Tibial artery (tissue), 4 donors: ENCODE results near the gene ELFN2.

ENCODE experiments used
- DNase-seq, 2 donors: peaks; one replicate each; pipeline ENCODE4 v3.0.0-alpha.2; 2019
- H3K27ac ChIP-seq, 2 donors: fragments of 200-600 bp; sonication (generic) in 1 of 2; 1 replicate in 1 of 2; 2 replicates in 1 of 2; pipeline ENCODE4 v1.5.1; 2018 to 2019; ENCODE audit warnings: mild to moderate bottlenecking in 1 of 2
- H3K27me3 ChIP-seq, 2 donors: fragments of 200-600 bp; sonication (generic) in 1 of 2; one replicate each; pipeline versions ENCODE4 v1.5.1 to v1.6.0; 2016 to 2019
- H3K36me3 ChIP-seq, 3 donors: fragments of 200-600 bp; sonication (generic) in 2 of 3; one replicate each; pipeline ENCODE4 v1.5.1; 2016 to 2019; ENCODE audit warnings: mild to moderate bottlenecking in 2 of 3
- H3K4me1 ChIP-seq, 4 donors: fragments of 200-600 bp; sonication (generic) in 2 of 4; 1 replicate in 3 of 4; 2 replicates in 1 of 4; pipeline ENCODE4 v1.5.1; 2016 to 2019
- H3K4me3 ChIP-seq, 2 donors: fragments of 200-600 bp; sonication (generic) in 1 of 2; 1 replicate in 1 of 2; 2 replicates in 1 of 2; pipeline ENCODE4 v1.5.1; 2018 to 2019; ENCODE audit warnings: mild to moderate bottlenecking in 2 of 2
- H3K9me3 ChIP-seq, 3 donors: fragments of 200-600 bp; sonication (generic) in 1 of 3; one replicate each; pipeline ENCODE4 v1.5.1; 2016 to 2019
- CTCF ChIP-seq, 2 experiments: fragments of 200-600 bp in 1 of 2; fragments of 450-650 bp in 1 of 2; IDR thresholded peaks; one replicate each; pipeline ENCODE4 v1.5.1; 2017 to 2019; ENCODE audit warnings: antibody characterized with exemption in 2 of 2, mild to moderate bottlenecking in 1 of 2, moderate library complexity in 1 of 2
- intact Hi-C: fragments of 100-400 bp; cut with DNase I; formaldehyde crosslinking; loops from one replicate; pipeline ENCODE4 v1.15.0; 2023; ENCODE audit warnings: low total_unique reads

Gene ELFN2

GRCh38 chr22:37345863-37346504 lies 81.3 kb downstream of the ELFN2 start:
- intact Hi-C loops, result no loop called here
- H3K9me3 ChIP-seq, result no peaks in the 10 kb centered on the region
- H3K4me3 ChIP-seq, result no peak overlapping the region
- peaks cover 0 to 58% of the 10 kb centered on the region in 2 donors for H3K27me3 ChIP-seq
- no peak for DNase-seq
- TF ChIP-seq CTCF (IDR thresholded peaks at IDR 0.05), result no peak
- H3K4me1 ChIP-seq, result no peaks in the 10 kb centered on the region
- H3K27ac ChIP-seq, result no peak overlapping the region
- H3K36me3 ChIP-seq, result no peaks in the 10 kb centered on the region

GRCh38 chr22:37344735-37345449 lies 82.4 kb downstream of the ELFN2 start:
- TF ChIP-seq CTCF (IDR thresholded peaks at IDR 0.05), result no peak
- intact Hi-C loops, result no loop called here
- no peaks in the 10 kb centered on the region for H3K4me1 ChIP-seq
- no peaks in the 10 kb centered on the region for H3K9me3 ChIP-seq
- H3K27me3 ChIP-seq, result peaks cover 0 to 58% of the 10 kb centered on the region in 2 donors
- H3K4me3 ChIP-seq, result no peak overlapping the region
- H3K36me3 ChIP-seq, result no peaks in the 10 kb centered on the region
- DNase-seq, result no peak
- H3K27ac ChIP-seq, result no peak overlapping the region

GRCh38 chr22:37343863-37344734 lies 83.2 kb downstream of the ELFN2 start:
- no peak for TF ChIP-seq CTCF (IDR thresholded peaks at IDR 0.05)
- DNase-seq, result no peak
- H3K27ac ChIP-seq, result no peak overlapping the region
- H3K9me3 ChIP-seq, result no peaks in the 10 kb centered on the region
- no peak overlapping the region for H3K4me3 ChIP-seq
- H3K27me3 ChIP-seq, result peaks cover 0 to 63% of the 10 kb centered on the region in 2 donors
- H3K36me3 ChIP-seq, result no peaks in the 10 kb centered on the region
- intact Hi-C loops, result no loop called here
- H3K4me1 ChIP-seq, result no peaks in the 10 kb centered on the region

- no peaks in the 10 kb centered on the region for H3K36me3 ChIP-seq
- no peak overlapping the region for H3K4me3 ChIP-seq
- H3K4me1 ChIP-seq, result no peaks in the 10 kb centered on the region
- H3K9me3 ChIP-seq, result no peaks in the 10 kb centered on the region
- TF ChIP-seq CTCF (IDR thresholded peaks at IDR 0.05), result no peak
- H3K27me3 ChIP-seq, result peaks cover 0 to 68% of the 10 kb centered on the region in 2 donors
- H3K27ac ChIP-seq, result no peak overlapping the region
- intact Hi-C loops, result no loop called here
- DNase-seq, result no peak
These were observed 83.9 kb downstream of the ELFN2 start for GRCh38 chr22:37343348-37343747.

GRCh38 chr22:37342065-37342464 lies 85.2 kb downstream of the ELFN2 start:
- intact Hi-C loops, result no loop called here
- Histone ChIP-seq H3K9me3 (no peaks in the 10 kb centered on the region), H3K36me3 (no peaks in the 10 kb centered on the region), H3K27ac (no peak overlapping the region), H3K27me3 (peaks cover 0 to 77% of the 10 kb centered on the region in 2 donors), H3K4me1 (no peaks in the 10 kb centered on the region), H3K4me3 (no peak overlapping the region)
- no peak for DNase-seq
- no peak for TF ChIP-seq CTCF (IDR thresholded peaks at IDR 0.05)
